Activated CD8-positive, alpha-beta T cell treated with anti-CD3 and anti-CD28 coated beads, Interleukin-2, amount 10 ng/mL, durations not matched to agents 7 days and 5 days (primary cell): Measurements from ENCODE around the gene CAMK2B. TPM values are rescaled to one million over a fixed set of nuclear protein-coding genes. Genes with fewer than 3 reads are reported as not detected.
"Not testable (repeated sequence)": the region's sequence is repeated elsewhere in the genome, so short reads cannot be mapped to it uniquely, and the experiment has no call there.

Source experiments
- ATAC-seq: fragments of 150-1000 bp; cut with Tn5 transposase; one replicate; pipeline ENCODE4 v1.10.0; 2021; ENCODE audit warnings: moderate library complexity
- CTCF ChIA-PET: fragments of 350-600 bp; sonication (Branson Sonifier 250); formaldehyde crosslinking; loops from one replicate; lab custom pipeline; 2021; ENCODE audit warnings: antibody characterized with exemption; lab: Charles Lee
- POLR2A ChIA-PET: fragments of 350-600 bp; sonication (Branson Sonifier 250); formaldehyde crosslinking; loops from one replicate; lab custom pipeline; 2021; ENCODE audit warnings: antibody characterized with exemption; lab: Charles Lee
- DNase-seq: peaks from one replicate; pipeline ENCODE4 v3.0.0-alpha.2; 2020
- H3K27ac Mint-ChIP-seq: one replicate; pipeline ENCODE4 v1.8.0; 2021; ENCODE audit warnings: mild to moderate bottlenecking, mixed read lengths
- H3K27me3 Mint-ChIP-seq: one replicate; pipeline ENCODE4 v1.8.0; 2021; ENCODE audit warnings: low read depth, mixed read lengths
- H3K36me3 Mint-ChIP-seq: one replicate; pipeline ENCODE4 v1.8.0; 2021; ENCODE audit warnings: low read depth, mixed read lengths
- H3K4me1 Mint-ChIP-seq: one replicate; pipeline ENCODE4 v1.8.0; 2021; ENCODE audit warnings: low read depth, mixed read lengths
- H3K4me3 Mint-ChIP-seq: one replicate; pipeline ENCODE4 v1.8.0; 2021; ENCODE audit warnings: mild to moderate bottlenecking, mixed read lengths
- H3K9me3 Mint-ChIP-seq: one replicate; pipeline ENCODE4 v1.8.0; 2022; ENCODE audit warnings: mixed read lengths; ENCODE audit not compliant: insufficient read depth
- total RNA-seq, 2 experiments: library from RNA; stranded (reverse); gene quantifications; one replicate each; pipeline ENCODE4 v1.2.3, GENCODE V29; 2021

CAMK2B gene
- total RNA-seq, 2 experiments from 2014 or later = not detected

GRCh38 chr7:44212581-44213184, 112.7 kb downstream of the CAMK2B start:
- ChIA-PET CTCF (interaction anchor here (1.2 to 1.5 kb wide), 3 partner anchors 8 to 15 kb away, joined by 3 to 5 read pairs (median 3); partner anchors contain the start of gene YKT6), POLR2A (interaction anchor here (0.7 to 2.0 kb wide), 2 partner anchors 10 to 29 kb away, joined by 3 to 8 read pairs; no protein-coding TSS in a partner anchor)
- Mint-ChIP-seq H3K4me3 (no peak overlapping the region), H3K27ac (no peak overlapping the region), H3K9me3 (no peaks in the 10 kb centered on the region), H3K36me3 (peaks cover 36% of the 10 kb centered on the region), H3K27me3 (no peaks in the 10 kb centered on the region), H3K4me1 (peaks cover 14% of the 10 kb centered on the region)
- DNase-seq (no peak), ATAC-seq (no peak)

- no peak for DNase-seq
- Mint-ChIP-seq H3K9me3 (no peaks in the 10 kb centered on the region), H3K4me3 (no peak overlapping the region), H3K4me1 (peaks cover 14% of the 10 kb centered on the region), H3K27me3 (no peaks in the 10 kb centered on the region), H3K27ac (no peak overlapping the region), H3K36me3 (peaks cover 36% of the 10 kb centered on the region)
- no peak for ATAC-seq
- ChIA-PET POLR2A (interaction anchor here (0.7 to 2.0 kb wide), 2 partner anchors 11 to 29 kb away, joined by 3 to 8 read pairs; no protein-coding TSS in a partner anchor), CTCF (interaction anchor here (1.2 kb wide), 1 partner anchor 15 kb away, joined by 3 read pairs; no protein-coding TSS in a partner anchor)
These were observed 113.4 kb downstream of the CAMK2B start for GRCh38 chr7:44212018-44212417.

GRCh38 chr7:44211126-44211675, 114.2 kb downstream of the CAMK2B start:
- no peak overlapping the region for H3K4me3 Mint-ChIP-seq
- H3K27ac Mint-ChIP-seq = peak overlapping the region; percentile 10
- ChIA-PET CTCF (no interaction called here), POLR2A (interaction anchor here (2.0 kb wide), 1 partner anchor 12 kb away, joined by 8 read pairs; no protein-coding TSS in a partner anchor)
- no peaks in the 10 kb centered on the region for H3K27me3 Mint-ChIP-seq
- no peaks in the 10 kb centered on the region for H3K9me3 Mint-ChIP-seq
- DNase-seq = no peak
- H3K4me1 Mint-ChIP-seq = peaks cover 14% of the 10 kb centered on the region
- peaks cover 42% of the 10 kb centered on the region for H3K36me3 Mint-ChIP-seq
- ATAC-seq = no peak

- ChIA-PET CTCF (no interaction called here), POLR2A (no interaction called here)
- DNase-seq (no peak), ATAC-seq (no peak)
- Mint-ChIP-seq H3K27ac (no peak overlapping the region), H3K27me3 (no peaks in the 10 kb centered on the region), H3K36me3 (peaks cover 46% of the 10 kb centered on the region), H3K4me3 (no peak overlapping the region), H3K4me1 (peaks cover 14% of the 10 kb centered on the region), H3K9me3 (no peaks in the 10 kb centered on the region)
These were observed 115.3 kb downstream of the CAMK2B start for GRCh38 chr7:44210107-44210506.

GRCh38 chr7:44208085-44208484, 117.3 kb downstream of the CAMK2B start:
- Mint-ChIP-seq H3K4me3 (no peak overlapping the region), H3K4me1 (peaks cover 21% of the 10 kb centered on the region), H3K9me3 (no peaks in the 10 kb centered on the region), H3K27ac (no peak overlapping the region), H3K27me3 (no peaks in the 10 kb centered on the region), H3K36me3 (peaks cover 52% of the 10 kb centered on the region)
- DNase-seq = no peak
- no peak for ATAC-seq
- ChIA-PET POLR2A (no interaction called here), CTCF (no interaction called here)

GRCh38 chr7:44206008-44206407, 119.4 kb downstream of the CAMK2B start:
- Mint-ChIP-seq H3K27ac (no peak overlapping the region), H3K9me3 (no peaks in the 10 kb centered on the region), H3K4me1 (peaks cover 22% of the 10 kb centered on the region), H3K4me3 (no peak overlapping the region), H3K27me3 (no peaks in the 10 kb centered on the region), H3K36me3 (peaks cover 40% of the 10 kb centered on the region)
- CTCF ChIA-PET = no interaction called here
- ATAC-seq (no peak), DNase-seq (no peak)
- POLR2A ChIA-PET = no interaction called here

GRCh38 chr7:44201813-44202212, 123.6 kb downstream of the CAMK2B start:
- Mint-ChIP-seq H3K27ac (no peak overlapping the region), H3K9me3 (no peaks in the 10 kb centered on the region), H3K27me3 (no peaks in the 10 kb centered on the region), H3K4me3 (peak overlapping the region; percentile 79), H3K4me1 (peaks cover 25% of the 10 kb centered on the region), H3K36me3 (peaks cover 22% of the 10 kb centered on the region)
- ATAC-seq (no peak), DNase-seq (no peak)
- ChIA-PET POLR2A (interaction anchor here (0.6 to 1.3 kb wide), 2 partner anchors 13 to 268 kb away, joined by 4 read pairs; no protein-coding TSS in a partner anchor), CTCF (interaction anchor here (0.8 to 1.4 kb wide), 7 partner anchors 11 to 182 kb away, joined by 3 to 5 read pairs (median 3); no protein-coding TSS in a partner anchor)

- Mint-ChIP-seq H3K27ac (peak within 1 kb of the TSS; percentile 85), H3K4me3 (peak within 1 kb of the TSS; percentile 79), H3K9me3 (no peaks in the 10 kb centered on the region), H3K36me3 (peaks cover 16% of the 10 kb centered on the region), H3K4me1 (peaks cover 33% of the 10 kb centered on the region), H3K27me3 (no peaks in the 10 kb centered on the region)
- POLR2A ChIA-PET = interaction anchor here (0.9 to 1.4 kb wide), 4 partner anchors 14 to 157 kb away, joined by 3 to 4 read pairs (median 4); partner anchors contain the start of gene DBNL
- DNase-seq = peak; percentile 98
- ATAC-seq = peak; percentile 99
- CTCF ChIA-PET = interaction anchor here (0.7 to 1.4 kb wide), 11 partner anchors 12 to 288 kb away, joined by 3 to 5 read pairs (median 3); no protein-coding TSS in a partner anchor
These were observed 124.5 kb downstream of the CAMK2B start, which contains the start of gene YKT6 for GRCh38 chr7:44200699-44201461. YKT6 (plus strand) TSS chr7:44200978; CDS start chr7:44201136, 158 bp downstream.

- not testable (repeated sequence) for H3K27me3 Mint-ChIP-seq, ATAC-seq, DNase-seq, H3K27ac Mint-ChIP-seq, H3K9me3 Mint-ChIP-seq
- CTCF ChIA-PET = interaction anchor here (0.7 to 1.4 kb wide), 5 partner anchors 19 to 289 kb away, joined by 3 to 4 read pairs (median 4); no protein-coding TSS in a partner anchor
- peaks cover 35% of the 10 kb centered on the region for H3K4me1 Mint-ChIP-seq
- POLR2A ChIA-PET = interaction anchor here (1.2 to 1.4 kb wide), 2 partner anchors 119 to 156 kb away, joined by 3 to 4 read pairs; partner anchors contain the start of gene DBNL
- peaks cover 12% of the 10 kb centered on the region for H3K36me3 Mint-ChIP-seq
- H3K4me3 Mint-ChIP-seq = peak overlapping the region; percentile 53
These were observed 125.2 kb downstream of the CAMK2B start for GRCh38 chr7:44200163-44200562.

- POLR2A ChIA-PET = no interaction called here
- H3K9me3 Mint-ChIP-seq = no peaks in the 10 kb centered on the region
- peaks cover 3% of the 10 kb centered on the region for H3K36me3 Mint-ChIP-seq
- CTCF ChIA-PET = interaction anchor here (0.7 to 1.8 kb wide), 5 partner anchors 15 to 125 kb away, joined by 3 to 8 read pairs (median 3); no protein-coding TSS in a partner anchor
- DNase-seq (no peak), ATAC-seq (no peak)
- H3K27ac Mint-ChIP-seq = no peak overlapping the region
- no peak overlapping the region for H3K4me3 Mint-ChIP-seq
- H3K4me1 Mint-ChIP-seq = peaks cover 26% of the 10 kb centered on the region
- peaks cover 2% of the 10 kb centered on the region for H3K27me3 Mint-ChIP-seq
These were observed 127.9 kb downstream of the CAMK2B start for GRCh38 chr7:44197474-44197873.

GRCh38 chr7:44196450-44196872, 128.9 kb downstream of the CAMK2B start:
- peaks cover 2% of the 10 kb centered on the region for H3K27me3 Mint-ChIP-seq
- no peak overlapping the region for H3K4me3 Mint-ChIP-seq
- H3K4me1 Mint-ChIP-seq = peaks cover 16% of the 10 kb centered on the region
- POLR2A ChIA-PET = no interaction called here
- peaks cover 3% of the 10 kb centered on the region for H3K36me3 Mint-ChIP-seq
- DNase-seq (peak; percentile 65), ATAC-seq (no peak)
- CTCF ChIA-PET = interaction anchor here (0.6 to 1.8 kb wide), 12 partner anchors 10 to 177 kb away, joined by 3 to 8 read pairs (median 4); no protein-coding TSS in a partner anchor
- H3K9me3 Mint-ChIP-seq = no peaks in the 10 kb centered on the region
- peak overlapping the region; percentile 30 for H3K27ac Mint-ChIP-seq
